Middle frontal gyrus (tissue), 1 donor: ENCODE results near the gene OR10W1.

Experiments used
- DNase-seq: peaks from one replicate; pipeline ENCODE4 v3.0.0-alpha.2; 2015; ENCODE audit warnings: low spot score; ENCODE audit errors: extremely low spot score

Gene OR10W1

DNA sequence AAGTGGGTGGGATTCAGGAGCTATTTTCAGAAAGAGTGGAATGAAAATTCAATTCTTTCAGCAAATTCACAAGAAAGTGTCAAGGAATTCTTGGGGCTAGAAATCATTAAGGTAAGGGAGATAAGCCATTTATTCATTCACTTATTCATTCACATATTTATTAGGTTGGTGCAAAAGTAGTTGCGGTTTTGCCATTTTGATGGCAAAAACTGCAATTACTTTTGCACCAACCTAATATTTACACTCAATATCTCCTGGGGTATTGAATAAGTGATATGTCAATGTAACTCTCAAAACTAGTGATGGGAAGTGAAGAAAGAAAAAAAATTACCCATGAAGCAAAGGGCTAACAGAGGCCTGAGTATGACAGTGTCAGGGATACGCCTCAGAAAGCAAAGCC, at the start of gene OR10W1:
OR10W1 (minus strand) TSS at position 119 of the 400 bp plus-strand sequence. CDS start 402 bp downstream, outside the sequence.
- no peak for DNase-seq

DNA sequence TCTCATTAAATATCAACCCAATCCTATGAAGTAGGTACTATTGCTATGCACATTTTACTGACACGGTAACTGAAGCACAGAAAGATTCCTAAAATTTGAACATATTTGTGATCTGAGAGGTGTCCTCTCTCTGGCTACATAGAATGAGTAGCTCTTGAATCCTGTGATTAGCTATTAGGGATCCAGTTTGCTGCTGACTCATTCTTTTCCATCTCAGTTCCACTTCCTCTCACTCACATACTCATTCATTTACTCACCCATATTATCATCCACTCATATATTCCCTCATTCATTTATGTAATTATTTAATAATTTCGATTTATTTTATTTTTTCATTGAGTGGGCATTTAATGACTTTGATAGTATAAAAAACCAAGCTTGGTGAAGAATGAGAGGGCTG, 48.1 kb upstream of the OR10W1 start:
- DNase-seq: no peak

DNA sequence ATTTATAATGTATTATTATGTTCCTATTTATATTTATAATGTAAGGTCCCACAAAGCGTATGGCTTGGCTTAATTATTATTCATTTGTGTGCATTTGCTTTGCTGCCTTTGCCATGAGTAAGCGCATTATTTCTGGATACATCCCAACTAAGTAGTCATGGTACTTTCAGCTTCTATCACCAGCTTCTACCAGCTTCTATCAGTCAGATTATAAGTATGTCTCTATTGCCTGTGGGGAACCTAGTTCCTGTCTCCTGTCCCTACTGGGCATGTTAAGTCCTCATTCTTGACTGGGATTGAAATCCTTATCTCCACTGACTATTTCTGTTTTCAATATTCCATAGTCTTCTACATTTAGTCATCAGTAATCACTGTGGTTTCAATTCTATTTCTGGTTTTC, 33.5 kb upstream of the OR10W1 start:
- no peak for DNase-seq

DNA sequence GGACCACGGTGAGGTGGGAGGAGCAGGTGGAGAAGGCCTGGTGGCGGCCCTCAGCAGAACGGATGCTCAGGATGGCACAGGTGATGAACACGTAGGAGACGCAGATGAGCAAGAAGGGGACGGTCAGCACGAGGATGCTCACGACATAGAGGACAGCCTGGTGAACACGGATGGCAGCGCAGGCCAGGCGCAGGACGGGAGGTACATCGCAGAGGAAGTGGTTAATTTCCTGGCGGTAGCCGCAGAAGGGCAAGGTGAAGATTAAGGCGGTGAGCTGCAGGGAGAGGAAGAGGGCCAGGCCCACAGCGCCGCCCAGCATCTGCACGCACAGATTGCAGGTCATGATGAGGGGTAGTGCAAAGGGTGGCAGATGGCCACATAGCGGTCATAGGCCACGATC, 24.0 kb upstream of the OR10W1 start:
- no peak for DNase-seq

GRCh38 chr11:58289266-58289665, 21.2 kb upstream of the OR10W1 start:
- no peak for DNase-seq

- DNase-seq: no peak
Measured at GRCh38 chr11:58286249-58286648, 18.2 kb upstream of the OR10W1 start.

DNA sequence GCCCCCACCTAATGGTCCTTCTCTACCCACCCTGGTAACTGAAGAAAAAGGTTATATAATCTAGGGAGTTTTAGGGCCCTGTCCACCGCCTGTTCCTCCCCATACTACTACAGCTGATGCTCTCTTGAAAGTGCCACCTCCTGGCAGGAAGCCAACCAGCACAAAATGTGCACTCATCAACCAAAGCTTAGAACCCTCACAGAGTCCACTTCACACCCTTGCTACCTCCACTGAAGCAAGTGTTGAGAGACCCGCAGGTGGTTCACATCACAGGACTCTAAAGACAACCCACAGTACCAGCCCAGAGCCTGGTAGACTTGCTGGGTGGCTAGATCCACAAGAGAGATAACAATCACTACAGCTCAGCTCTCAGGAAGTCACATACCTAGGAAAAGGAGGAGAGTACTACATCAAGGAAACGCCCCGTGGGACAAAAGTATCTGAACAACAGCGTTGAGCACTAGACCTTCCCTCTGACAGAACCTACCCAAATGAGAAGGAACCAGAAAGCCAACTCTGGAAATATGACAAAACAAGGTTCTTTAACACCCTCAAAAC, 17.5 kb upstream of the OR10W1 start:
- no peak for DNase-seq

- no peak for DNase-seq
Measured at GRCh38 chr11:58276151-58276550, 8.1 kb upstream of the OR10W1 start.

GRCh38 chr11:58275002-58275401, 6.9 kb upstream of the OR10W1 start:
- no peak for DNase-seq

- DNase-seq: no peak
Measured at GRCh38 chr11:58259983-58260382, 8.1 kb downstream of the OR10W1 start.

DNA sequence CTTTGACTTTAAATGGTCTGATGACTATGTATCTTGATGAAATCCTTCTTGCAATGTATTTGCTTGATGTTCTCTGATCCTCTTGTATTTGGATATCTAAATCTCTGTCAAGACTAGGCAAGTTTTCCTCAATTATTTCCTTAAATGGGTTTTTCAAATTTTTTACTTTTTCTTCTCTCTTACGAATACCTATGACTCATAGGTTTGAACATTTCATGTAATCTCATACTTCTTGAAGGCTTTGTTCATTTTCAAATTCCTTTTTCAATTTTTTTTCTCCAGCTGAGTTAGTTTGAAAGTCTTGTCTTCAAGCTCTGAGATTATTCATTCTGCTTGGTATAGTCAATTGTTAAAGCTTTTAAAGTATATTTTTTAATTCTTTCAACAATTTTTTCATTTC, 13.1 kb downstream of the OR10W1 start:
- no peak for DNase-seq

DNA sequence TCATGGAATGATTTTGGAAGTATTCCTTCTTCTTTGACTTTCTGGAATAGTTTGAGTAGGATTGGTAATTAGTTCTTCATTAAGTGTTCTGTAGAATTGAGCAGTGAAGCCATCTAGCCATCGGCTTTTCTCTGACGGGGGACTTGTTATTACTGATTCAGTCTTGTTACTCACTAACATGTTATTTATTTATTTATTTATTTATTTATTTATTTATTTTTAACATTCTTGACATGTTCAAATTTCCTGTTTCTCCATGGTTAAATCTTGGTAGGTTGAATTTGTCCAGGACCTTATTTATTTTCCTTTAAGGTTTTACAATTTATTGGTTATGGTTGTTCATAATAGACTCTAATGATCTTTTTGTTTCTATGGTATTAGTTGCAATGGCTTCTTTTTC, 24.1 kb downstream of the OR10W1 start:
- DNase-seq: no peak

DNA sequence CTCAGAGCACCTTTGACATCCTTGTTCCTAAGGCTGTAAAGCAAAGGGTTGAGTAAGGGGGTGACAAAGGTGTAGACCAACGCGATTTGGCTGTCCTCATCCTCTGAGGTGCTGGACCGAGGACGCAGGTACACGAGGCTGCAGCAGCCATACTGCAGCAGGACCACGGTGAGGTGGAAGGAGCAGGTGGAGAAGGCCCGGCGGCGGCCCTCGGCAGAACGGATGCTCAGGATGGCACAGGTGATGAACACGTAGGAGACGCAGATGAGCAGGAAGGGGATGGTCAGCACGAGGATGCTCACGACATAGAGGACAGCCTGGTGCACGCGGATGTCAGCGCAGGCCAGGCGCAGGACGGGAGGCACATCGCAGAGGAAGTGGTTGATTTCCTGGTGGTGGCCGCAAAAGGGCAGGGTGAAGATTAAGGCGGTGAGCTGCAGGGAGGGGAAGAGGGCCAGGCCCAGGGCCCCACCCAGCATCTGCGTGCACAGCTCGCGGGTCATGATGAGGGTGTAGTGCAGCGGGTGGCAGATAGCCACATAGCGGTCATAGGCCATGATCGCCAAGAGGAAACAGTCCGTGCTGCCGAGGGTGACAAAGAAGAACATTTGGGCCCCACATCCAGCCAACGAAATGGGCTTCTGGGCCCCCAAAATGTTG, 40.0 kb downstream of the OR10W1 start:
- no peak for DNase-seq

DNA sequence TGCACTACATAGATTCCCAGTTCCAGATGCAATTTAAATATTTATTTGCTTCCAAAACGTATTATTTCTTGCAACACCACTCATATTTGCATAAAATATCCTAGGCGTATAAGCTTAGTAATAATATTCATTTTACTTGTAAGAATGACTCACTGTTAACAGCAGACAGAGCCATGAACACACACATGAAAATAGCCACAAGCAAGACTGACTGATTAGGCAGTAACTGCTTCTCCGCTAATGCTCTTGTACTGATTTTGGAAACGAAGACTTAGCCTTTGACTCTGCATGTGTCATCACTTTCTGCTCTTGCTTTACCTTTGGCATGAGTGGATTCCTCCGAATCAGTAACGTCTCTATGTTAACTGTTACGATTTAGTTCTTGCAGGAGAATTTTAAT, 45.3 kb downstream of the OR10W1 start:
- DNase-seq: no peak
